IPS-15b (cell line): Measurements from ENCODE around the gene NCOA7.
"Not testable (repeated sequence)": the region's sequence is repeated elsewhere in the genome, so short reads cannot be mapped to it uniquely, and the experiment has no call there.

ENCODE experiments used
- H3K27me3 ChIP-seq: one replicate; pipeline ENCODE4 v1.6.1; 2013; ENCODE audit warnings: low read length; ENCODE audit not compliant: control insufficient read depth, insufficient read depth
- H3K36me3 ChIP-seq: one replicate; pipeline ENCODE4 v1.6.1; 2013; ENCODE audit warnings: low read length; ENCODE audit not compliant: control insufficient read depth, insufficient read depth
- H3K4me1 ChIP-seq: one replicate; pipeline ENCODE4 v1.6.1; 2013; ENCODE audit warnings: mild to moderate bottlenecking, low read length; ENCODE audit not compliant: control insufficient read depth, insufficient read depth
- H3K4me3 ChIP-seq: one replicate; pipeline ENCODE4 v1.5.1; 2013; ENCODE audit warnings: low read depth, low read length
- H3K9ac ChIP-seq: one replicate; pipeline ENCODE4 v1.6.1; 2013; ENCODE audit warnings: low read depth, mild to moderate bottlenecking, low read length
- H3K9me3 ChIP-seq: one replicate; pipeline ENCODE4 v1.6.1; 2013; ENCODE audit warnings: mild to moderate bottlenecking, low read length; ENCODE audit not compliant: control insufficient read depth, insufficient read depth

Gene NCOA7

GRCh38 chr6:125797120-125797885 lies 6.5 kb downstream of the NCOA7 start:
- no peak overlapping the region for H3K9ac ChIP-seq
- H3K4me3 ChIP-seq = no peak overlapping the region
- peaks cover 3% of the 10 kb centered on the region for H3K4me1 ChIP-seq

DNA sequence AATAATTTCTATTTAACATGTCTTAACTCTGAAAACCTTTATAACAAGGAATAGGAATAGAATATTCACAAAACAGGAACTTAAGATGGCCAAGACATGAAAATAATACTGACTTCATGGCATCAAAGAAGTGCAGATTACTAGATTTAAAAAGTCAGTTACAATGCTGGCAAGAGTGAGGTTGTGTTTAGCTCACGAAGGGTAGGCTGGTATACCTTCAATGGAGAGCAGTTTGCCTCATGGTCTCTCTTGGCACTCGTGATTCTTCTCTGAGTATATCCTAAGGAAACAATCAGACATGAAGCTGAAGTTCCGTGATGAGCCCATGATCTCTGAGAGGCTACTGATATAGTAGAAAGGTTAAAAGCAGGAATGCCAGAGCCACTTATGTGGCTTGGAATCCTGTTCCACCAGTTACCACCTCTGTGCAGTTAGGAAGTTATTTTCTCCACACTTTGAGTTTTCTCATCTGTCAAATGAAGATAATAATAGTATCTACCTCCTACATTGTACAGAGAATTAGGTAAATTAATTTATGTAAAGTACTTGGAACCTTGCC lies 7.2 kb downstream of the NCOA7 start:
- no peaks in the 10 kb centered on the region for H3K9me3 ChIP-seq
- H3K27me3 ChIP-seq = no peaks in the 10 kb centered on the region
- no peak overlapping the region for H3K9ac ChIP-seq
- H3K4me1 ChIP-seq = peaks cover 3% of the 10 kb centered on the region
- H3K4me3 ChIP-seq = no peak overlapping the region
- no peaks in the 10 kb centered on the region for H3K36me3 ChIP-seq

More at GRCh38 chr6:125797120-125797885, 6.5 kb downstream of the NCOA7 start:
- Histone ChIP-seq H3K9me3 (no peaks in the 10 kb centered on the region), H3K27me3 (peaks cover 1% of the 10 kb centered on the region), H3K36me3 (no peaks in the 10 kb centered on the region)

DNA sequence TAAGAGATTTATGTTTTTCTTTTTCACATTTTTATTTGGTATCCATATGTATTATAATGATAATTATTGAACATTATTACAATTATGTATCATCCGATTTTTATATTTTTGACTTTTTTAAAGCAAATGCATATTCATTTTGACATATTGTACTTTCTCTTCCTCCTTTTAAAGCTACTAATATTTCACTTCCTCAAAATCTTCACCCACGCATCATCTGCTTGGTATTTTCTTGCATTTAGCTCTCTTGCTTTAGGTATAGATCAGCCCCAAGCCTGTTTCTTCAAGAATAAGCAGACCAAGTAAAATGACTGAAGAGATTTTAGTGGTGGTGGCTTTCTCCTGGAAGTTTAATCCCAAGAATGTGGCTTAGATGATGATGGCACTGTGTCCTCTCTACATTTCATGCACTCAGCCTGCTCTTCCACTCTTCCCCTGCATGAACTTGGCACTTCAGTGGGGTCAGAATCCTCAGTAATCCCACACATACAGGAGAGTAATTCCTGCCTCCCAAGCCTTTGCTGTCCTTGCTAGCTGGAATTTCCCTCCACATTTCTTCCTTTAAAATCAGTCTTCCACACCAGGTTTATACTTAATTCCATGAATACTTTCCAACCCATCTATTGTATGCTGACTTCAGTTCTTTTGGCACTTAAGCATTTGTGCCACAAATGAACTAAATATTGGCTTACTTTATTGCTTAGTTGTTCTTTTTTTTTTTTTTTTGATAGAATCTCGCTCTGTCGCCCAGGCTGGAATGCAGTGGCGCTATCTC lies 8.2 kb downstream of the NCOA7 start:
- no peak overlapping the region for H3K9ac ChIP-seq
- H3K9me3 ChIP-seq = no peaks in the 10 kb centered on the region
- no peaks in the 10 kb centered on the region for H3K27me3 ChIP-seq
- H3K4me3 ChIP-seq = no peak overlapping the region
- no peaks in the 10 kb centered on the region for H3K4me1 ChIP-seq
- H3K36me3 ChIP-seq = no peaks in the 10 kb centered on the region

DNA sequence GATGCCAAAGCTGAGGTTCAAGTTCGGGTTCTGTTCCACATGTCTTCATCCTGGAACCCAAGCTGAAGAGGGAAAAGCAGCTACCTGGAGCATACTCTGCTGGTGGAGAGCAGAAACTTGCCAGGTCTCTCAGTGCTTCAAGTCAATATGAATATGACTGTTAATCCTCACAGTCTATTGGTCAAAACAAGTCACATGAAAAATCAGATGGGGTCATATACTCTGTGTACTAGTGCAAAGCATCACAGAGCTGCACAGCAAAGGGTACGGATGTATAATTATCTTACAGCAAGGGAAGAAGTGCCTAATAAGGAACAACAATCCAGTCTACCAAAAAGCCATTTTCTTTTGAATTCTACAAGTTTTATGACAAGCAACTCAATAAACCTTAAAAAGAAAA lies 11.6 kb downstream of the NCOA7 start:
- Histone ChIP-seq H3K9me3 (no peaks in the 10 kb centered on the region), H3K36me3 (no peaks in the 10 kb centered on the region), H3K27me3 (no peaks in the 10 kb centered on the region), H3K4me1 (no peaks in the 10 kb centered on the region), H3K4me3 (no peak overlapping the region), H3K9ac (no peak overlapping the region)

DNA sequence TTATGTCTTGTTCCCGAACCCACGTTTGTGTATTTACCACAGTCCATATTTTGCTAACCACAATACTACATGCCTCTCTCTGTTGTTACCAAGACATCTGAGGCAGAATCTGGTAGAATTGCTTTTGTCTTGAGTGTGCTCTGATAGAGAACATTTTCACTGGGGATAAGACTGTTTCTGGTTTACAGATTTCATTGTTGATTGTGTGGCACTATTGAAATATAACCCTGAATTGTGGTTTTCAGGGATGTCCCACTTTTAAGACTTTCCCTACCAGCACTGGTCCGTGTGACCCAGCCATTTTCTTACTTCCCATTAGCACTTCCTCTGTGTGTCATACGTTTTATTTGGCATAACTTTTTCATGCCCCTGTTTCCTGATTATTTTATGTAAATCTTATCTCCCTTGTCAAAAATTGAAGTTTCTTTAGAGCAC lies 12.2 kb downstream of the NCOA7 start:
- H3K9ac ChIP-seq = no peak overlapping the region
- H3K4me1 ChIP-seq = no peaks in the 10 kb centered on the region
- no peak overlapping the region for H3K4me3 ChIP-seq
- H3K9me3 ChIP-seq = no peaks in the 10 kb centered on the region
- H3K36me3 ChIP-seq = no peaks in the 10 kb centered on the region
- H3K27me3 ChIP-seq = no peaks in the 10 kb centered on the region

DNA sequence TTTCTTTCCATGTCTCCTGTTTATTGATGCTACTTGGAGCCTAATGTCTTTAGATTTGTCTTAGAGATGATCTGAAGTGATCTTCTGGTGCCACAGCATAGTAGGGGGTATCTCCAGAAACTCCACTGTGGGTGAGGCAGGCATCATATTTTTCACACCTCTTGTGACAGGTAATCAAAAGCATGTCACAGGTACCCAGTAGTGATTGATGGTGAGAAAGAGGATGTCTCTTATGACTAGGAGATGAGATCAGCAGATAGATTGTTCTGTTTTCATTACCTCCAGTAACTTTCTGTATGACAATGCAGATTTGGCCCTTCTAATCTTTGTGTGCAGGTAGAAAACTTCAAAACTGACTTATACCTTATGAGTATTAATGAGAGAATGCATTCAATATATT lies 13.5 kb downstream of the NCOA7 start:
- H3K4me3 ChIP-seq = no peak overlapping the region
- H3K27me3 ChIP-seq = no peaks in the 10 kb centered on the region
- H3K36me3 ChIP-seq = no peaks in the 10 kb centered on the region
- no peak overlapping the region for H3K9ac ChIP-seq
- H3K4me1 ChIP-seq = no peaks in the 10 kb centered on the region
- no peaks in the 10 kb centered on the region for H3K9me3 ChIP-seq

DNA sequence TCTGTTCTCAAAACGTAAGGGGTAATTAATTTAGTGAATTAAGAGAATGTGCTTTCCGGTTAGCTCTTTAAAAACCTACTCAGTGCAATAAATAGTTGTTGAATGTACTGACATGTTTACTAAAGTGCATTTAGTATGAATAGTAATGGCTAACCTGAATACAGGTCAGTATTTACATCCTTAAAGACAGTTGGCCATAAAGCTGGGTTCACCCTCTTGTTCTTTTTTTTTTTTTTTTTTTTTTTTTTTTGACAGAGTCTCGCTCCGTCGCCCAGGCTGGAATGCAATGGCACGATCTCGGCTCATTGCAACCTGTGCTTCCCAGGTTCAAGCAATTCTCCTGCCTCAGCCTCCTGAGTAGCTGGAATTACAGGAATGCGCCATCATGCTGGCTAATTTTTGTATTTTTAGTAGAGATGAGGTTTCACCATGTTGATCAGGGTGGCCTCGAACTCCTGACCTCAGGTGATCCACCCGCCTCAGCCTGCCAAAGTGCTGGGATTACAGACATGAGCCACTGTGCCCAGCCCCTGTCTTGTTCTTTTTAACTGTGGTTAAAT lies 14.2 kb downstream of the NCOA7 start:
- H3K36me3 ChIP-seq, H3K27me3 ChIP-seq, H3K9ac ChIP-seq, H3K4me3 ChIP-seq, H3K4me1 ChIP-seq, H3K9me3 ChIP-seq: not testable (repeated sequence)

GRCh38 chr6:125806813-125807212 lies 16.1 kb downstream of the NCOA7 start:
- H3K27me3 ChIP-seq = no peaks in the 10 kb centered on the region
- no peaks in the 10 kb centered on the region for H3K4me1 ChIP-seq
- no peak overlapping the region for H3K9ac ChIP-seq
- H3K36me3 ChIP-seq = no peaks in the 10 kb centered on the region
- no peaks in the 10 kb centered on the region for H3K9me3 ChIP-seq
- no peak overlapping the region for H3K4me3 ChIP-seq

DNA sequence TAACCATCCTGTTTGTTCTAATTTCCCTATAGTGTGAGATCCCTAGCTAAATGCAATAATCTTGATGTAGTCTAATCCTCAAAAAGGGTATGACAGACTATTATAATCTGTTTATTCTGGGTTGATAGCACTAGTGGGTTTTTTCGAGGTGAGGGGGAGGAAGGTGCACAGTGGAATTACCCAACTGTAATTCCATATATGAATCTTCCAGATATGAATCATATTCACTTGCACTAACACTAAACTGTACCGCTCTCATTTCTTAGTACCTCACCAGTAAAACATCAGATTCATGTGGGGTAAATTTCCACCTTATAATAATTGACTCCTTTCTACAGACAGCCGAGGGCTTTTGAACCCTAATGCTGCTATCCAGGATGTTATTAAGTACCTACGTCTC lies 16.5 kb downstream of the NCOA7 start:
- no peaks in the 10 kb centered on the region for H3K4me1 ChIP-seq
- no peaks in the 10 kb centered on the region for H3K9me3 ChIP-seq
- no peaks in the 10 kb centered on the region for H3K27me3 ChIP-seq
- no peak overlapping the region for H3K4me3 ChIP-seq
- no peak overlapping the region for H3K9ac ChIP-seq
- H3K36me3 ChIP-seq = no peaks in the 10 kb centered on the region

- no peak overlapping the region for H3K9ac ChIP-seq
Measured at GRCh38 chr6:125808060-125808459, 17.3 kb downstream of the NCOA7 start.

GRCh38 chr6:125808591-125808990 lies 17.8 kb downstream of the NCOA7 start:
- no peak overlapping the region for H3K4me3 ChIP-seq
- H3K4me1 ChIP-seq = no peaks in the 10 kb centered on the region
- H3K9me3 ChIP-seq = no peaks in the 10 kb centered on the region
- no peaks in the 10 kb centered on the region for H3K36me3 ChIP-seq
- no peaks in the 10 kb centered on the region for H3K27me3 ChIP-seq
- no peak overlapping the region for H3K9ac ChIP-seq

More at GRCh38 chr6:125808060-125808459, 17.3 kb downstream of the NCOA7 start:
- no peaks in the 10 kb centered on the region for H3K36me3 ChIP-seq
- H3K4me1 ChIP-seq = no peaks in the 10 kb centered on the region
- no peaks in the 10 kb centered on the region for H3K9me3 ChIP-seq
- no peak overlapping the region for H3K4me3 ChIP-seq
- no peaks in the 10 kb centered on the region for H3K27me3 ChIP-seq
